ENCODE data around the gene ZPBP. TPM values are rescaled to one million over a fixed set of nuclear protein-coding genes. Genes with fewer than 3 reads are reported as not detected.

The ZPBP gene
- total and polyA plus RNA-seq, 2 of the 4 experiments (the other 2 are of a cell fraction) = not detected

- CTCF ChIA-PET = no interaction called here
- H2BK20ac ChIP-seq (ENCODE audit: low read depth, low read length) = no peak overlapping the region
- peaks cover 2% of the 10 kb centered on the region; the same call in 1 of the 2 replicates for H3K9me3 ChIP-seq (ENCODE audit: control insufficient read depth, insufficient read depth, low read length)
- WGBS, 2 experiments (ENCODE audit: extremely low coverage in 2 of 2, insufficient read length in 1 of 2) = no CpG with 5 or more reads among the region's 1 CpG
- no peak overlapping the region for H3K56ac ChIP-seq (ENCODE audit: extremely low read depth, insufficient read depth, low read length)
- no peaks in the 10 kb centered on the region for H4K20me1 ChIP-seq (ENCODE audit: insufficient read depth, low read length)
- no peak overlapping the region for H2BK120ac ChIP-seq (ENCODE audit: low read depth, low read length)
- intact Hi-C loops (cut with micrococcal nuclease) = no loop called here
- H3K4me3 ChIP-seq (ENCODE audit: insufficient read depth, low read depth, low read length) = no peak overlapping the region
- no peak overlapping the region for H3K9ac ChIP-seq (ENCODE audit: low read depth, low read length)
- no peak overlapping the region for H3K14ac ChIP-seq (replicated peaks; ENCODE audit: low read depth, low read length)
- no peak overlapping the region for H3K4ac ChIP-seq (ENCODE audit: low read depth, low read length)
- DNase-seq = no peak
- H3K79me1 ChIP-seq (ENCODE audit: low read depth in 1 of 2, low read length in 2 of 2) = no peaks in the 10 kb centered on the region
- H3K27ac ChIP-seq (ENCODE audit: insufficient read depth, low read length) = no peak overlapping the region
- H3K9me1 ChIP-seq (ENCODE audit: insufficient read depth, low read length) = no peaks in the 10 kb centered on the region
- in situ Hi-C loops (cut with MboI; ENCODE audit: low sequenced_read_pairs) = no loop called here
- no peak overlapping the region for H2AK9ac ChIP-seq (replicated peaks; ENCODE audit: low read depth, low read length, poor library complexity)
- H2BK5ac ChIP-seq (ENCODE audit: low read depth, low read length, poor library complexity, severe bottlenecking) = no peak overlapping the region
- H3K23ac ChIP-seq (ENCODE audit: low read depth, low read length) = no peak overlapping the region
- H2AK5ac ChIP-seq (ENCODE audit: low read depth, low read length) = no peak overlapping the region
- H2BK15ac ChIP-seq (ENCODE audit: low read depth, low read length) = no peak overlapping the region
- no peaks in the 10 kb centered on the region for H3K27me3 ChIP-seq (ENCODE audit: control insufficient read depth, insufficient read depth, low read length)
- dilution Hi-C loops (cut with HindIII; ENCODE audit: low sequenced_read_pairs, unreplicated experiment) = no loop called here
- no peak for ATAC-seq (ENCODE audit: low read depth)
- H3K4me1 ChIP-seq (ENCODE audit: control insufficient read depth, insufficient read depth, low read length) = no peaks in the 10 kb centered on the region
- no peak overlapping the region for H2AFZ ChIP-seq (replicated peaks; ENCODE audit: low read length, poor library complexity)
- H4K8ac ChIP-seq (ENCODE audit: low read depth in 2 of 2, low read length in 2 of 2) = no peak overlapping the region
- no peak overlapping the region for H3K4me2 ChIP-seq (ENCODE audit: low read depth, low read length)
- POLR2A ChIA-PET (ENCODE audit: unreplicated experiment) = no interaction called here
- TF ChIP-seq RCOR1 (IDR thresholded peaks at IDR 0.05; ENCODE audit: insufficient replicate concordance, low read length) (no peak), RAD21 (IDR thresholded peaks at IDR 0.05; ENCODE audit: low read length) (no peak), FOS (IDR thresholded peaks at IDR 0.05; ENCODE audit: low read depth, low read length) (no peak), RFX5 (IDR thresholded peaks at IDR 0.05; ENCODE audit: low read depth, low read length) (no peak)
- BruUV-seq (replicated peaks) = no TSS peak
- no peak overlapping the region for H4K5ac ChIP-seq (ENCODE audit: low read depth, low read length)
- no peak overlapping the region for H4K91ac ChIP-seq (ENCODE audit: insufficient read depth, low read depth, low read length)
- H3K18ac ChIP-seq (ENCODE audit: low read depth, low read length) = no peak overlapping the region
- no peaks in the 10 kb centered on the region for H3K36me3 ChIP-seq (ENCODE audit: control insufficient read depth, insufficient read depth, low read length)
These were observed 36.9 kb downstream of the ZPBP start for GRCh38 chr7:50056131-50056530.

Measured in IMR-90 (cell line).